Fibroblast of lung (primary cell): Measurements from ENCODE around the gene ABCB1.

Experiments
- CTCF ChIP-seq, 2 donors: IDR thresholded peaks in 1 of 2; conservative IDR thresholded peaks in 1 of 2; 1 replicate in 1 of 2; 2 replicates in 1 of 2; pipeline ENCODE4 v1.5.1; 2011 to 2012; ENCODE audit warnings: low read length in 2 of 2, control low read depth in 1 of 2, inconsistent platforms in 1 of 2, low read depth in 1 of 2, mild to moderate bottlenecking in 1 of 2
- EZH2 ChIP-seq: IDR thresholded peaks from 2 replicates; pipeline ENCODE4 v1.5.1; 2012; ENCODE audit warnings: low read length, control low read depth, mild to moderate bottlenecking; ENCODE audit errors: missing control alignments

GRCh38 chr7:87596136-87596535 lies 4.5 kb downstream of the ABCB1 start:
- TF ChIP-seq CTCF (conservative IDR thresholded peaks at IDR 0.05 in 1 of 2, IDR thresholded peaks at IDR 0.05 in 1 of 2; ENCODE audit: low read depth in 1 of 2, low read length in 2 of 2) (no peak), EZH2 (no peak)
